Esophagus muscularis mucosa (tissue), 4 donors: ENCODE data around the gene KDM6A.

Experiments
- CTCF ChIP-seq, 3 experiments: fragments of 200-600 bp in 2 of 3; fragments of 450-650 bp in 1 of 3; sonication (generic) in 2 of 3; IDR thresholded peaks; one replicate each; pipeline ENCODE4 v1.5.1; 2017 to 2019; ENCODE audit warnings: antibody characterized with exemption in 3 of 3, mild to moderate bottlenecking in 2 of 3, moderate library complexity in 1 of 3
- EP300 ChIP-seq: sonication (generic); formaldehyde crosslinking; IDR thresholded peaks from one replicate; pipeline ENCODE4 v1.6.1; 2017; ENCODE audit warnings: antibody characterized with exemption
- POLR2A ChIP-seq: fragments of 450-650 bp; IDR thresholded peaks from one replicate; pipeline ENCODE4 v1.6.1; 2017; ENCODE audit warnings: antibody characterized with exemption, moderate library complexity, mild to moderate bottlenecking, low read depth
- POLR2AphosphoS5 ChIP-seq, 2 donors: sonication (generic); formaldehyde crosslinking; IDR thresholded peaks; one replicate each; pipeline ENCODE4 v1.6.1; 2017; ENCODE audit warnings: antibody characterized with exemption in 2 of 2

DNA sequence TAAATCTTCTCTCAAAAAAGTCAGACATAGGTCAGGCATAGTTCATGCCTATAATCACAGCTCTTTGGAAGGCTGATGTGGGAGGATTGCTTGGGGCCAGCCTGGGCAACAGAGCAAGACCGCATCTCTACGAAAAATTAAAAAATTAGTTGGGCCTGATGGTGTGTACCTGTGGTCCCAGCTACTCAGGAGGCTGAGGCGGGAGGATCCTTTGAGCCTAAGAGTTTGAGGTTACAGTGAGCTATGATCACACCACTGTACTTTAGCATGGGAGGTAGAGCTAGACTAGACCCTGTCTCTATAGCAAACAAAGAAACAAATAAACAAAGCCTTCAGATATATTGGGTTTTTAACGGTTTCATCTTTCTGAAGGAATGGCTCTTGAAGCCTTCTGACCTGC lies 265.5 kb downstream of the KDM6A start:
- TF ChIP-seq CTCF (IDR thresholded peaks at IDR 0.05), result no peak
- no peak for TF ChIP-seq POLR2A
- no peak for TF ChIP-seq EP300
- TF ChIP-seq POLR2AphosphoS5 (IDR thresholded peaks at IDR 0.05), result no peak
